CD4-positive, alpha-beta T cell (primary cell): Measurements from ENCODE around the gene IL1R1. TPM values are rescaled to one million over a fixed set of nuclear protein-coding genes. Genes with fewer than 3 reads are reported as not detected.

Source experiments
- ATAC-seq: fragments of 200-7000 bp; cut with Tn5 transposase; one replicate; pipeline ENCODE4 v1.10.0; 2022; ENCODE audit warnings: mild to moderate bottlenecking; ENCODE audit not compliant: poor library complexity
- CTCF ChIA-PET: fragments of 350-600 bp; sonication (Branson Sonifier 250); formaldehyde crosslinking; loops from one replicate; lab custom pipeline; 2021; ENCODE audit warnings: antibody characterized with exemption, inconsistent platforms; lab: Charles Lee
- POLR2A ChIA-PET: fragments of 350-600 bp; sonication (Branson Sonifier 250); formaldehyde crosslinking; loops from one replicate; lab custom pipeline; 2021; ENCODE audit warnings: antibody characterized with exemption, inconsistent platforms; lab: Charles Lee
- DNase-seq, 14 experiments: peaks; one replicate each; pipeline ENCODE4 v3.0.0-alpha.2; 2013 to 2020; ENCODE audit warnings: mixed read lengths in 2 of 14
- H3K27ac ChIP-seq, 2 donors: one replicate each; pipeline versions ENCODE4 v1.5.1 to v1.7.0; 2013; ENCODE audit warnings: low read length in 2 of 2, low read depth in 1 of 2, mild to moderate bottlenecking in 1 of 2
- H3K27me3 ChIP-seq, 2 experiments: 1 replicate in 1 of 2; 2 replicates in 1 of 2; pipeline versions ENCODE4 v1.6.1 to v1.7.0; 2013; ENCODE audit warnings: low read length in 2 of 2, control low read depth in 1 of 2, mild to moderate bottlenecking in 1 of 2, moderate library complexity in 1 of 2; ENCODE audit not compliant: insufficient read depth in 2 of 2, control insufficient read depth in 1 of 2
- H3K36me3 ChIP-seq: one replicate; pipeline ENCODE4 v1.6.1; 2013; ENCODE audit warnings: low read length, control low read depth; ENCODE audit not compliant: insufficient read depth
- H3K4me1 ChIP-seq: one replicate; pipeline ENCODE4 v1.6.1; 2013; ENCODE audit warnings: low read length, control low read depth; ENCODE audit not compliant: insufficient read depth
- H3K4me3 ChIP-seq: one replicate; pipeline ENCODE4 v1.5.1; 2013; ENCODE audit warnings: mild to moderate bottlenecking, low read length, moderate library complexity
- H3K9me3 ChIP-seq, 2 experiments: 1 replicate in 1 of 2; 2 replicates in 1 of 2; pipeline versions ENCODE4 v1.6.1 to v1.7.0; 2013; ENCODE audit warnings: low read length in 2 of 2, mild to moderate bottlenecking in 2 of 2, control low read depth in 1 of 2, moderate library complexity in 1 of 2; ENCODE audit not compliant: control insufficient read depth in 1 of 2, insufficient read depth in 1 of 2
- H3K27ac Mint-ChIP-seq: one replicate; pipeline ENCODE4 v1.8.0; 2020; ENCODE audit warnings: mixed read lengths
- H3K27me3 Mint-ChIP-seq: one replicate; pipeline ENCODE4 v1.8.0; 2021; ENCODE audit warnings: mixed read lengths
- H3K36me3 Mint-ChIP-seq: one replicate; pipeline ENCODE4 v1.8.0; 2021; ENCODE audit warnings: low read depth, mixed read lengths
- H3K4me1 Mint-ChIP-seq: one replicate; pipeline ENCODE4 v1.8.0; 2021; ENCODE audit warnings: low read depth, mixed read lengths
- H3K4me3 Mint-ChIP-seq: one replicate; pipeline ENCODE4 v1.8.0; 2020; ENCODE audit warnings: mild to moderate bottlenecking, mixed read lengths
- H3K9me3 Mint-ChIP-seq: one replicate; pipeline ENCODE4 v1.8.0; 2020; ENCODE audit warnings: mixed read lengths
- intact Hi-C, 2 experiments: fragments of 100-400 bp; cut with DNase I in 1 of 2; cut with micrococcal nuclease in 1 of 2; formaldehyde crosslinking; loops; one replicate each; pipeline versions ENCODE4 v1.15.1 to v1.9.0; 2023 to 2025; cut with DNase I, micrococcal nuclease
- total RNA-seq, 174 experiments: library from RNA in 2 of 174; stranded (reverse) in 2 of 174; gene quantifications; one replicate each; pipeline ENCODE4 v1.2.3 and lab custom pipeline; 2021 to 2026
- TF ChIP-seq, protein P1 (sequence below): fragments of 200-600 bp; IDR thresholded peaks from one replicate; pipeline ENCODE4 v1.8.0; 2022; ENCODE audit warnings: antibody characterized with exemption, mild to moderate bottlenecking

IL1R1 gene
- total RNA-seq, 2 experiments from 2014 or later, result 0.22 to 0.49 TPM

GRCh38 chr2:102206666-102207341 lies 64.3 kb downstream of the IL1R1 start:
- TF ChIP-seq, protein P1, sequence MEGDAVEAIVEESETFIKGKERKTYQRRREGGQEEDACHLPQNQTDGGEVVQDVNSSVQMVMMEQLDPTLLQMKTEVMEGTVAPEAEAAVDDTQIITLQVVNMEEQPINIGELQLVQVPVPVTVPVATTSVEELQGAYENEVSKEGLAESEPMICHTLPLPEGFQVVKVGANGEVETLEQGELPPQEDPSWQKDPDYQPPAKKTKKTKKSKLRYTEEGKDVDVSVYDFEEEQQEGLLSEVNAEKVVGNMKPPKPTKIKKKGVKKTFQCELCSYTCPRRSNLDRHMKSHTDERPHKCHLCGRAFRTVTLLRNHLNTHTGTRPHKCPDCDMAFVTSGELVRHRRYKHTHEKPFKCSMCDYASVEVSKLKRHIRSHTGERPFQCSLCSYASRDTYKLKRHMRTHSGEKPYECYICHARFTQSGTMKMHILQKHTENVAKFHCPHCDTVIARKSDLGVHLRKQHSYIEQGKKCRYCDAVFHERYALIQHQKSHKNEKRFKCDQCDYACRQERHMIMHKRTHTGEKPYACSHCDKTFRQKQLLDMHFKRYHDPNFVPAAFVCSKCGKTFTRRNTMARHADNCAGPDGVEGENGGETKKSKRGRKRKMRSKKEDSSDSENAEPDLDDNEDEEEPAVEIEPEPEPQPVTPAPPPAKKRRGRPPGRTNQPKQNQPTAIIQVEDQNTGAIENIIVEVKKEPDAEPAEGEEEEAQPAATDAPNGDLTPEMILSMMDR, result no peak
- ATAC-seq (no peak), DNase-seq (no peak)
- no peak overlapping the region for H3K27ac ChIP-seq
- intact Hi-C loops, result no loop called here
- no peaks in the 10 kb centered on the region for H3K9me3 ChIP-seq
- no peaks in the 10 kb centered on the region for H3K36me3 Mint-ChIP-seq
- no peaks in the 10 kb centered on the region for H3K4me1 Mint-ChIP-seq
- H3K4me3 ChIP-seq, result no peak overlapping the region
- no peaks in the 10 kb centered on the region for H3K9me3 Mint-ChIP-seq
- CTCF ChIA-PET, result no interaction called here
- H3K4me1 ChIP-seq, result no peaks in the 10 kb centered on the region
- H3K27me3 ChIP-seq, result no peaks in the 10 kb centered on the region
- H3K27me3 Mint-ChIP-seq, result no peaks in the 10 kb centered on the region
- POLR2A ChIA-PET, result no interaction called here
- no peak overlapping the region for H3K4me3 Mint-ChIP-seq
- H3K36me3 ChIP-seq, result no peaks in the 10 kb centered on the region
- H3K27ac Mint-ChIP-seq, result no peak overlapping the region

DNA sequence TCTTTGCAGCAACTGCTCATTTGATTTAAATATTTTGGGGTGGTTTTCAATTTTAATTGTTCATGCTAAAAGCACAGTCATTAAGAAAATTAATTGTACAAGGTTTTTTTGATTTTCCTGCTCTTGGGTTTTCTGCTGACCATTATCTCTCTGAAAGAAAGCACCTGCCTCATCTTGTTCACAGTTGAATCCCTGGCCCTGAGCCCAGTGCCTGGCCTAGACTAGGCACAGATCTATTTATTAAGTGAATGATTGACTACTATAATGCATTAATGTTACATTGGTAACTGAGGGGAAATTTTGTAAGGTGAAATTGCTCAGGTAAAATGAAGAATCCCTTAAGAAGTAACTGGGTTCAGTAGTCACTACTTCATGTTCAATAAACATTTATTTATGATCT lies 66.2 kb downstream of the IL1R1 start:
- Histone ChIP-seq H3K27me3 (no peaks in the 10 kb centered on the region), H3K36me3 (no peaks in the 10 kb centered on the region), H3K9me3 (no peaks in the 10 kb centered on the region), H3K4me1 (no peaks in the 10 kb centered on the region), H3K4me3 (no peak overlapping the region), H3K27ac (no peak overlapping the region)
- no peaks in the 10 kb centered on the region for H3K4me1 Mint-ChIP-seq
- TF ChIP-seq, protein P1, result no peak
- DNase-seq, result no peak
- H3K9me3 Mint-ChIP-seq, result no peaks in the 10 kb centered on the region
- intact Hi-C loops, result no loop called here
- H3K4me3 Mint-ChIP-seq, result no peak overlapping the region
- ChIA-PET POLR2A (no interaction called here), CTCF (no interaction called here)
- H3K27me3 Mint-ChIP-seq, result no peaks in the 10 kb centered on the region
- H3K27ac Mint-ChIP-seq, result no peak overlapping the region
- no peaks in the 10 kb centered on the region for H3K36me3 Mint-ChIP-seq
- no peak for ATAC-seq

GRCh38 chr2:102209474-102209873 lies 66.9 kb downstream of the IL1R1 start:
- TF ChIP-seq, protein P1, result no peak
- Histone ChIP-seq H3K9me3 (no peaks in the 10 kb centered on the region), H3K4me1 (no peaks in the 10 kb centered on the region), H3K4me3 (no peak overlapping the region), H3K27me3 (no peaks in the 10 kb centered on the region), H3K36me3 (no peaks in the 10 kb centered on the region), H3K27ac (no peak overlapping the region)
- H3K27me3 Mint-ChIP-seq, result no peaks in the 10 kb centered on the region
- POLR2A ChIA-PET, result no interaction called here
- H3K4me1 Mint-ChIP-seq, result no peaks in the 10 kb centered on the region
- intact Hi-C loops, result no loop called here
- H3K27ac Mint-ChIP-seq, result no peak overlapping the region
- ATAC-seq (no peak), DNase-seq (no peak)
- CTCF ChIA-PET, result no interaction called here
- no peaks in the 10 kb centered on the region for H3K9me3 Mint-ChIP-seq
- no peaks in the 10 kb centered on the region for H3K36me3 Mint-ChIP-seq
- no peak overlapping the region for H3K4me3 Mint-ChIP-seq
